Neuronal stem cell (in vitro differentiated cells): ENCODE results near the gene CLCN3.

Experiments
- DNase-seq: peaks from one replicate; pipeline ENCODE4 v3.0.0-alpha.2; 2013; ENCODE audit warnings: low spot score
- H2AFZ ChIP-seq: one replicate; pipeline ENCODE4 v1.6.1; 2013; ENCODE audit warnings: mild to moderate bottlenecking, low read length, inconsistent platforms
- H2AK5ac ChIP-seq: 2 replicates; pipeline ENCODE4 v1.6.1; 2013; ENCODE audit warnings: low read depth, mild to moderate bottlenecking, inconsistent platforms, low read length, moderate library complexity, mixed read lengths
- H2BK120ac ChIP-seq: 2 replicates; pipeline ENCODE4 v1.6.1; 2013; ENCODE audit warnings: low read depth, mild to moderate bottlenecking, inconsistent platforms, low read length, moderate library complexity, mixed read lengths
- H2BK12ac ChIP-seq: one replicate; pipeline ENCODE4 v1.6.1; 2013; ENCODE audit warnings: low read length, inconsistent platforms
- H2BK15ac ChIP-seq: 2 replicates; pipeline ENCODE4 v1.6.1; 2013; ENCODE audit warnings: mild to moderate bottlenecking, low read length, inconsistent platforms, mixed read lengths
- H2BK5ac ChIP-seq: one replicate; pipeline ENCODE4 v1.6.1; 2013; ENCODE audit warnings: inconsistent platforms, mild to moderate bottlenecking, low read length, moderate library complexity
- H3K14ac ChIP-seq: one replicate; pipeline ENCODE4 v1.6.1; 2013; ENCODE audit warnings: low read length, inconsistent platforms
- H3K18ac ChIP-seq: 2 replicates; pipeline ENCODE4 v1.6.1; 2013; ENCODE audit warnings: low read length, inconsistent platforms
- H3K23ac ChIP-seq: 2 replicates; pipeline ENCODE4 v1.6.1; 2013; ENCODE audit warnings: low read depth, mild to moderate bottlenecking, mixed read lengths, low read length, inconsistent platforms; ENCODE audit not compliant: poor library complexity
- H3K27ac ChIP-seq: replicated peaks from 3 replicates; pipeline ENCODE4 v1.5.1; 2013; ENCODE audit warnings: low read length, inconsistent platforms
- H3K27me3 ChIP-seq, 3 experiments: 2 replicates each; pipeline ENCODE4 v1.6.1; 2013; ENCODE audit warnings: low read length in 3 of 3, mild to moderate bottlenecking in 2 of 3, inconsistent platforms in 1 of 3, low read depth in 1 of 3, mixed read lengths in 1 of 3, moderate library complexity in 1 of 3; ENCODE audit not compliant: control insufficient read depth in 3 of 3, insufficient read depth in 3 of 3
- H3K36me3 ChIP-seq, 2 donors: replicated peaks in 1 of 2; 2 replicates each; pipeline ENCODE4 v1.6.1; 2013; ENCODE audit warnings: low read length in 2 of 2; ENCODE audit not compliant: control insufficient read depth in 2 of 2, insufficient read depth in 2 of 2
- H3K4ac ChIP-seq: 2 replicates; pipeline ENCODE4 v1.6.1; 2013; ENCODE audit warnings: inconsistent platforms, mild to moderate bottlenecking, low read length, moderate library complexity
- H3K4me1 ChIP-seq, 2 donors: 1 replicate in 1 of 2; 2 replicates in 1 of 2; pipeline ENCODE4 v1.6.1; 2013; ENCODE audit warnings: low read length in 2 of 2, low read depth in 1 of 2; ENCODE audit not compliant: control insufficient read depth in 2 of 2, insufficient read depth in 1 of 2
- H3K4me2 ChIP-seq: one replicate; pipeline ENCODE4 v1.6.1; 2013; ENCODE audit warnings: mild to moderate bottlenecking, low read length, inconsistent platforms; ENCODE audit not compliant: insufficient read depth, poor library complexity, severe bottlenecking
- H3K4me3 ChIP-seq, 2 donors: 2 replicates each; pipeline ENCODE4 v1.5.1; 2013; ENCODE audit warnings: low read length in 2 of 2, mild to moderate bottlenecking in 2 of 2, inconsistent platforms in 1 of 2, moderate library complexity in 1 of 2
- H3K79me1 ChIP-seq: one replicate; pipeline ENCODE4 v1.6.1; 2013; ENCODE audit warnings: low read depth, mild to moderate bottlenecking, inconsistent platforms, low read length, moderate library complexity
- H3K9ac ChIP-seq: one replicate; pipeline ENCODE4 v1.6.1; 2013; ENCODE audit warnings: mild to moderate bottlenecking, low read depth, low read length, inconsistent platforms; ENCODE audit not compliant: poor library complexity
- H3K9me3 ChIP-seq, 2 donors: replicated peaks in 1 of 2; 2 replicates each; pipeline versions ENCODE3 to v1.6.1; 2013; ENCODE audit warnings: low read length in 2 of 2, mild to moderate bottlenecking in 2 of 2, inconsistent platforms in 1 of 2, low read depth in 1 of 2, mixed read lengths in 1 of 2, moderate library complexity in 1 of 2; ENCODE audit not compliant: control insufficient read depth in 2 of 2, insufficient read depth in 1 of 2
- H4K8ac ChIP-seq: one replicate; pipeline ENCODE4 v1.6.1; 2013; ENCODE audit warnings: low read depth, mild to moderate bottlenecking, inconsistent platforms, low read length, moderate library complexity
- H4K91ac ChIP-seq: one replicate; pipeline ENCODE4 v1.6.1; 2013; ENCODE audit warnings: low read length, low read depth, mild to moderate bottlenecking, inconsistent platforms; ENCODE audit not compliant: poor library complexity
- WGBS, 2 donors: extraction: QIAGEN DNeasy Blood & Tissue Kit; methylation state at CpG; one replicate each; pipeline ENCODE4 v1.1.7; 2013; ENCODE audit warnings: missing lambda C conversion rate in 2 of 2, mixed read lengths in 1 of 2; ENCODE audit not compliant: insufficient read length in 2 of 2, insufficient replicate concordance in 1 of 2; ENCODE audit errors: extremely low coverage in 2 of 2; 5-methylcytosine and 5-hydroxymethylcytosine counted together

Gene CLCN3

GRCh38 chr4:169663402-169663801 is 43.0 kb downstream of the CLCN3 start:
- DNase-seq: no peak
- peaks cover 0 to 12% of the 10 kb centered on the region in 2 donors for H3K9me3 ChIP-seq
- H2AK5ac ChIP-seq: no peak overlapping the region
- no peak overlapping the region for H4K91ac ChIP-seq
- H2BK12ac ChIP-seq: no peak overlapping the region
- no peak overlapping the region for H3K9ac ChIP-seq
- no peak overlapping the region for H3K4ac ChIP-seq
- peaks cover 2 to 14% of the 10 kb centered on the region in 2 donors for H3K36me3 ChIP-seq
- H3K27me3 ChIP-seq: no peaks in the 10 kb centered on the region
- H2BK15ac ChIP-seq: no peak overlapping the region
- no peak overlapping the region for H3K23ac ChIP-seq
- no peak overlapping the region for H2BK120ac ChIP-seq
- H3K18ac ChIP-seq: no peak overlapping the region
- no peak overlapping the region for H2BK5ac ChIP-seq
- no peak overlapping the region for H2AFZ ChIP-seq
- H3K4me3 ChIP-seq: no peak overlapping the region
- no peak overlapping the region for H3K4me2 ChIP-seq
- peaks cover 3 to 15% of the 10 kb centered on the region in 2 donors for H3K4me1 ChIP-seq
- H3K79me1 ChIP-seq: no peaks in the 10 kb centered on the region
- no CpG with 5 or more reads among the region's 2 CpGs for WGBS, 2 donors
- H3K27ac ChIP-seq: no peak overlapping the region
- H4K8ac ChIP-seq: no peak overlapping the region
- H3K14ac ChIP-seq: no peak overlapping the region

GRCh38 chr4:169663831-169664230 is 43.5 kb downstream of the CLCN3 start:
- WGBS, 2 donors: no CpG with 5 or more reads among the region's 2 CpGs
- Histone ChIP-seq H3K4me3 (no peak overlapping the region), H3K4ac (no peak overlapping the region), H4K91ac (no peak overlapping the region), H2AK5ac (no peak overlapping the region), H2BK15ac (no peak overlapping the region), H3K36me3 (peaks cover 2 to 14% of the 10 kb centered on the region in 2 donors), H2BK12ac (no peak overlapping the region), H3K27ac (peak overlapping the region; percentile 6), H3K4me1 (peaks cover 3 to 11% of the 10 kb centered on the region in 2 donors), H3K18ac (no peak overlapping the region), H4K8ac (no peak overlapping the region), H3K14ac (no peak overlapping the region), H2BK5ac (no peak overlapping the region), H3K9me3 (peaks cover 0 to 12% of the 10 kb centered on the region in 2 donors), H3K4me2 (no peak overlapping the region), H3K79me1 (no peaks in the 10 kb centered on the region), H3K27me3 (no peaks in the 10 kb centered on the region), H2BK120ac (no peak overlapping the region), H3K9ac (no peak overlapping the region), H3K23ac (no peak overlapping the region), H2AFZ (no peak overlapping the region)
- peak; percentile 2 for DNase-seq

GRCh38 chr4:169664615-169665014 is 44.2 kb downstream of the CLCN3 start:
- Histone ChIP-seq H2BK5ac (no peak overlapping the region), H3K9me3 (peaks cover 0 to 12% of the 10 kb centered on the region in 2 donors), H2BK120ac (no peak overlapping the region), H4K8ac (no peak overlapping the region), H3K36me3 (peaks cover 2 to 14% of the 10 kb centered on the region in 2 donors), H2BK15ac (no peak overlapping the region), H3K27me3 (no peaks in the 10 kb centered on the region), H3K4me3 (no peak overlapping the region), H3K27ac (no peak overlapping the region), H3K9ac (no peak overlapping the region), H2AK5ac (no peak overlapping the region), H3K4me2 (no peak overlapping the region), H3K4me1 (peaks cover 3 to 6% of the 10 kb centered on the region in 2 donors), H3K4ac (no peak overlapping the region), H2BK12ac (no peak overlapping the region), H4K91ac (no peak overlapping the region), H3K23ac (no peak overlapping the region), H3K14ac (no peak overlapping the region), H2AFZ (no peak overlapping the region), H3K18ac (no peak overlapping the region), H3K79me1 (peaks cover 1% of the 10 kb centered on the region)
- WGBS, 2 donors: no CpG with 5 or more reads among the region's 4 CpGs
- no peak for DNase-seq

GRCh38 chr4:169665046-169665737 is 44.8 kb downstream of the CLCN3 start:
- Histone ChIP-seq H2BK15ac (no peak overlapping the region), H3K79me1 (peaks cover 1% of the 10 kb centered on the region), H4K8ac (no peak overlapping the region), H2BK120ac (no peak overlapping the region), H2BK5ac (no peak overlapping the region), H3K4me2 (no peak overlapping the region), H3K4ac (no peak overlapping the region), H2BK12ac (no peak overlapping the region), H3K23ac (no peak overlapping the region), H4K91ac (no peak overlapping the region), H3K36me3 (peaks cover 2 to 14% of the 10 kb centered on the region in 2 donors), H3K4me1 (peaks cover 3 to 6% of the 10 kb centered on the region in 2 donors), H3K4me3 (no peak overlapping the region), H3K9ac (no peak overlapping the region), H3K14ac (no peak overlapping the region), H3K18ac (no peak overlapping the region), H3K27ac (no peak overlapping the region), H2AFZ (no peak overlapping the region), H2AK5ac (no peak overlapping the region), H3K9me3 (peaks cover 0 to 12% of the 10 kb centered on the region in 2 donors), H3K27me3 (no peaks in the 10 kb centered on the region)
- no peak for DNase-seq
- WGBS, 2 donors: no CpG with 5 or more reads among the region's 2 CpGs
